Stimulated activated naive CD8-positive, alpha-beta T cell treated with anti-CD3 and anti-CD28 coated beads, Interleukin-15, amount 100 ng/mL, for 72 hours (primary cell): ENCODE data around the gene MET.
"Not testable (repeated sequence)": the region's sequence is repeated elsewhere in the genome, so short reads cannot be mapped to it uniquely, and the experiment has no call there.

Experiments
- ATAC-seq: fragments of 150-1000 bp; cut with Tn5 transposase; 2 replicates; pipeline ENCODE4 v1.10.0; 2021; ENCODE audit warnings: mild to moderate bottlenecking, moderate library complexity
- DNase-seq, 2 donors: peaks; one replicate each; pipeline ENCODE4 v3.0.0; 2021 to 2022
- H3K27ac Mint-ChIP-seq, 2 donors: one replicate each; pipeline ENCODE4 v1.8.0; 2022; ENCODE audit warnings: mild to moderate bottlenecking in 2 of 2, mixed read lengths in 2 of 2, moderate library complexity in 2 of 2
- H3K27me3 Mint-ChIP-seq: one replicate; pipeline ENCODE4 v1.8.0; 2022; ENCODE audit warnings: mixed read lengths
- H3K4me1 Mint-ChIP-seq: one replicate; pipeline ENCODE4 v1.8.0; 2022; ENCODE audit warnings: mild to moderate bottlenecking, mixed read lengths
- H3K4me3 Mint-ChIP-seq, 2 donors: one replicate each; pipeline ENCODE4 v1.8.0; 2022; ENCODE audit warnings: mild to moderate bottlenecking in 2 of 2, mixed read lengths in 2 of 2, moderate library complexity in 1 of 2
- H3K9me3 Mint-ChIP-seq, 2 donors: one replicate each; pipeline ENCODE4 v1.8.0; 2022; ENCODE audit warnings: mixed read lengths in 2 of 2

The MET gene

DNA sequence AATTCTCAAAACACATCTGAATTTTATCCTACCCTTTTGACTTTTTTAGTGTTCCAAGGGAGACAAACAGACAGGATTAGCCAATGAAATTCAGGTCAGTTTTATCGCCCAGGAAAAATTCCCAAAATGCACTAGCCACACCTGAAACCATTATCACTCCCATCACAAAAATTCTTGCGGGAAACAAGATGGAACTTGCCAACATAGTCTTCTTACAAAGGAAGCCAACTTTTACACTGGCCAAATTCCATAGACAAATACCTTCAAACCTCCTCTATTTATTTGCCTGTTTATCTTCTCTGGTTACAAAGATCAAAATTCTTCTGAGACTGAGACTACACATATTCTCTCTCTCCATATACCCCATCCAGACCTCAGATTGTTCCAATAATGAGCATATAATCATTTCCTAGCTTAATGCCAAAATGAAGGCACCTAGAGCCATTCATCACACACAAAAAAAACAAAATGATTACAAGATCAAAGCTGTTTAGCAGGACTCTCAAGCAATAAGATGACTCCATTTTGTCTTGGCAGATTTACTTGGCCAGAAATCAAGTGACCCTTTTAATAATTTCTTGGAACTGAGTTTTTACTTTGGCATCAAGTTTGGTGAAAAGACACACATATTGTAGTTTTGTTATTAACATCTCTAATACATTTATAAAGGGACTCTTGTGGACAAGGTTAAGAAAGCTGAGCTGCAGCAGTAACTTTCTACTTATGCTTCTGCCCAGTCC is 30.2 kb downstream of the MET start:
- ATAC-seq (no peak), DNase-seq (no peak)
- H3K9me3 Mint-ChIP-seq: no peaks in the 10 kb centered on the region
- no peak overlapping the region for H3K4me3 Mint-ChIP-seq
- no peaks in the 10 kb centered on the region for H3K4me1 Mint-ChIP-seq
- H3K27ac Mint-ChIP-seq: no peak overlapping the region
- peaks cover 9% of the 10 kb centered on the region for H3K27me3 Mint-ChIP-seq

DNA sequence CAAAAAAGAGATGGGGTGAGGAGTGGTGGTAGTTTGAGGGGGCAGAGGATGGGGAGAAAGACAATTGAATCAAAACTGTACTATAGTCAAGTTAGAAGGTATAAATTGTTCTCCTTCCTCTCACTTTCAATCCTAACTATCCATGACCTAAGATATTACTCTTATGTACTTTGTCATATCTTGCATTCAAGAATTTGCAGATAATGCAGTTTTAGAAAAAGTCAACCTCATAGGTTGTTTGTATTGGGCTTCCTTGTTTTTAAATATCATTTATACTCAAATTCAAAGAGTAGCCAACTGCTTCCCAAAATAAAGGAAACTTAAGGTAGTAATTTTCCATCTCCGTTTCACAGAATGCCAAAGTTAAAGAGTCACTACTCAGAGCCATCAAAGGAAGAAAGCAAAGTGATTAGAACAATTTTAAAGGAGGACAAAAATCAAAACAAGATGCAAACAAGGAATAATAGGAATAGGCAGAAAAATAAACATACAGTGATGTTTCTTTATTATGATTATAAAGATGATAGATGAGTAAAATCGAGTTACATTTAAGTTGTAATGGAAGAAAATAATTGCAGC is 32.7 kb downstream of the MET start:
- peaks cover 9% of the 10 kb centered on the region for H3K27me3 Mint-ChIP-seq
- no peak for DNase-seq
- ATAC-seq: no peak
- H3K4me3 Mint-ChIP-seq: no peak overlapping the region
- no peak overlapping the region for H3K27ac Mint-ChIP-seq
- no peaks in the 10 kb centered on the region for H3K4me1 Mint-ChIP-seq
- no peaks in the 10 kb centered on the region for H3K9me3 Mint-ChIP-seq

DNA sequence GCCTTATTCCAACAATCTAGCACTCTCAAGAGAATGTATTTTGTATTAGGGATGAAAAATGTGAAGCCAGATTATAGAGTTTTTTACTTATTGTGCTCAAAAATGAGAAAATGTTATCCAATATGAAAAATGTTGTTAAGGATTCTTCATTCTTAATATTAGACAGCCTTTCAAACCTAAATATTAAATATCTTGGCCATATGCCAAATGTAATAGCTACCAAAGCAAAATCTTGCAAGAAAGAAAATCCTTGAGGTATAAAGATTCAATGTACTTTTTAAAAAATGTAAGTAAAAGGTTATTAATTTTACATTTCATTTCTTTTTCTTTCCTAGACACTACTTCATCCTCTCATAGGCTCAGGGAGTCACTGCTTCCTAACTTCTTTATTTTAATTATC is 33.4 kb downstream of the MET start:
- DNase-seq (no peak), ATAC-seq (no peak)
- no peak overlapping the region for H3K27ac Mint-ChIP-seq
- no peaks in the 10 kb centered on the region for H3K9me3 Mint-ChIP-seq
- peaks cover 9% of the 10 kb centered on the region for H3K27me3 Mint-ChIP-seq
- H3K4me1 Mint-ChIP-seq: no peaks in the 10 kb centered on the region
- H3K4me3 Mint-ChIP-seq: no peak overlapping the region

DNA sequence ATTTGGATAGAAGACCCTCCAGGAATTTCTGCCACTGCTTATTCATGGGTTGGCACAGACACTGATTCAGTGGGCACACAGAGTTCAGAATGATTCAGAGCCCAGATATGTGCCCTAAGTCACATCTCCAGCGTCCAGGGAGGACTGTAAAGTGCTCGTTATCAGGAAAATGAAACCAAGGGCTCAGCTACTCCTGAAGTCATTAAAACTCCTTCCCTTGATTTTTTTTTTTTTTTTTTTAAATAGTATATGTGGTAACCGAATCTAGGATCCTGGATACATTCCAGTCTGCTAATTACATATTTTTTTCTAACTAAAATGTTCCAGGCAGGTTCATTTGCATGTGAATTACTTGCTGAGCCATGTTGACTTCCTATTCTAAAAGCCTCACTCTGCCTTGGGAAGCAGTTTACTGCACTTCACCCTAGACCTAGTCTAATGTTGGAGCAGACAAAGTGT is 34.7 kb downstream of the MET start:
- H3K4me1 Mint-ChIP-seq: no peaks in the 10 kb centered on the region
- no peaks in the 10 kb centered on the region for H3K9me3 Mint-ChIP-seq
- H3K27ac Mint-ChIP-seq: no peak overlapping the region
- H3K4me3 Mint-ChIP-seq: no peak overlapping the region
- DNase-seq (no peak), ATAC-seq (no peak)
- H3K27me3 Mint-ChIP-seq: peaks cover 9% of the 10 kb centered on the region

DNA sequence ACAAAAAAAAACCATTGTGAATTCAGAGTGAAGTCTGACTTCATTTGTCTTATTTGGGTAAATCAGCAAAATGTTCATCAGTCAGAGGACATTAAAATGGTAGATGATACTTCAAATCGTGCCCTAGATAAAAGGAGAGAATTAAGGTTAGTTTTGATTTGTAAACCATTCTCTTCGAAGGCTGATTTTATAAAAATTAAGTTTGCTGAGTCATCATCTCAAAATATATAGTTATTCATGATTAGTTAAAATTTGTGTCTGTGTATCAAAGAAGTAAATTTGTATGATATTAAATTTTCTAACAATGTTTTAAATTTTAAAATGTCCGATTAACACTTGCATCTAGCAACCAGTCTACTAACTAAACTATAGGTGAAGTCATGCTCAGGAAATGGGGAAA is 35.3 kb downstream of the MET start:
- Mint-ChIP-seq H3K27me3 (peaks cover 9% of the 10 kb centered on the region), H3K4me1 (no peaks in the 10 kb centered on the region), H3K9me3 (no peaks in the 10 kb centered on the region), H3K4me3 (no peak overlapping the region), H3K27ac (no peak overlapping the region)
- DNase-seq (no peak), ATAC-seq (no peak)

DNA sequence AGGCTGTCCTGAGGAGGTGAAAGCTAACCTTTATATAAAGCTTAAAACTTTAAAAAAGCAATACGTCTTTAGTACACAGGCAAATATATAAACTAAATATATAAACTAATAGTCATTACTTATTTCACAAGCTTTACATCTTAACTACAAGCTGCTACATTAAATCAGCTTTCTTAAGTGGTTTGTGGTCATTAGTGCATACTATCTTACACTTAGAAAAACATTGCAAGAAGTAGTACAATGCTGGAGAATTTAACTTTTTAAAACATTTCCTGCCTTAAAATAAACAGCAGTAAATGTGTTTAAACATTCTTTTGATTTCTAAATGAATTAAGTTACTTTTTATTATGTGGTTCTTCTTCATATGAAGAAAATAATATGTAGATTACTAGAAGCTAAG is 36.3 kb downstream of the MET start:
- Mint-ChIP-seq H3K27ac (no peak overlapping the region), H3K9me3 (no peaks in the 10 kb centered on the region), H3K27me3 (peaks cover 9% of the 10 kb centered on the region), H3K4me1 (no peaks in the 10 kb centered on the region), H3K4me3 (no peak overlapping the region)
- no peak for ATAC-seq
- no peak for DNase-seq

DNA sequence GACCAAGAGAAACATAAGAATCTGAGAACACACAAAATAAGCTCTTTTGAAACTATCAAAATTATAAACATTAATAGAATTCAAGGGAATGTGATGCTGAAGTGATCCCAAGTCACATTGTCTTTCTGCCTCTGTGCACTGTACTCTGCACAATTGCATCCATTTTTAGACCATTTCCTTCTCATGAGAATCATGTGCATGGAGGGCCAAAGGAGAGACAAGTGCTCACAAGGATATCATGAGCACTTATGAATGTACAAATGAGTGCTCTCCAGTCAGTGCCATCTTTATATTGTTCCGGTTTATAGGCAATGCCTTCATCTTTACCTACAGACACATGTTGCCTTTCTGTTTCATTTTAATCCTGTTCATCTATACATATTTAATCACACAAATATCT is 36.9 kb downstream of the MET start:
- H3K27ac Mint-ChIP-seq: no peak overlapping the region
- DNase-seq: no peak
- no peak for ATAC-seq
- no peak overlapping the region for H3K4me3 Mint-ChIP-seq
- H3K9me3 Mint-ChIP-seq: no peaks in the 10 kb centered on the region
- no peaks in the 10 kb centered on the region for H3K4me1 Mint-ChIP-seq
- H3K27me3 Mint-ChIP-seq: peaks cover 9% of the 10 kb centered on the region

DNA sequence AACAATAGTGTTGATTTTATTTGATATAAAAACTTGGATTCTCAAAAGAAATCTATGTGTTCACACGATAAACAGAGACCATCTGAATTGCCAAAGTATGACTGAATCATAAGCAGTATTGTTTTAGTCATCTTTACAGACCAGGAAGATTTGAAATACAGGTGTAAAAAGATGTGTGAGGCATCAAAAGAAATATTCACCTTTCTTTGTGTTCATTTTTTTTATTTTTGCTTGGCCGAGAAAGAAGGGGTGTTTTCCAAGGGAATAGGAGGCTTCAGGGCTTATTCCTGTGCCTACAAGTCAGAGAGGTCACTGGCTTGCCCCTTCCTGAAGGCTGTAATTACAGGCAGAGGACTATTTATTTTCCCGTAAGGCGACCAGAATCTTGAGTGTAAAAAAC is 37.3 kb downstream of the MET start:
- Mint-ChIP-seq H3K27me3 (peaks cover 6% of the 10 kb centered on the region), H3K27ac (no peak overlapping the region), H3K9me3 (no peaks in the 10 kb centered on the region), H3K4me3 (no peak overlapping the region), H3K4me1 (no peaks in the 10 kb centered on the region)
- no peak for ATAC-seq
- DNase-seq: no peak

DNA sequence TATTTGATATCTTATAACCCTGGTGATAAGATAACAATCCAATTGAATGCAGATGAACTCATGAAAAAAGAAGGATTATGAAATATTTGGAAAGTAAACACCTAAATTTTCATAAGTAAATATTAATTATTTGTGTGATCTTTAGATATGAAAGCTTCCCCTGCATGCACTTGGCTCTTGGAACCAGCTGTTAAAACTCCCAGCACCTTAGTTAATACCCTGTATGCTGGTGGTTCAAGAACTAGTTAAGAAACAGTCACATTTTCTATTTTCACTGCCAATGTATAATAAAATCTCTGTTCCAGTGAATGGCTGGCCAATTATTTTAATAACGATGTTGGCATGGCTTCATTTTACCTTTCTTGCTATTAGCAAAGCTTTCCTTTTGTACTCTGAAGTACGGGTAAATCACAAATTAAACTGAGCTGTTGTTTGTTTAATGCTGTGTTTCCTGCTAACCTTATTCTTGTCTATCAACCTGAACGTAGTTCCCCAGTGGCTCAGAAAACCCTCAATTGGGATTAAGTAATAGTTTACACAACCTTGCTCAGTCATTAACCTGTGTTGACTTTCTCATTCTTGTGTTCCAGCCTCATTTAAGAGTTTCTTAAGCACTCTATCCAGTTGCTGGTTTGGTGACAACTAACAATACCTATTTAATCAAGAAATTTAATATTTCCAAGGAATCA is 38.9 kb downstream of the MET start:
- no peak for DNase-seq
- ATAC-seq: no peak
- no peaks in the 10 kb centered on the region for H3K4me1 Mint-ChIP-seq
- H3K27me3 Mint-ChIP-seq: peaks cover 7% of the 10 kb centered on the region
- no peaks in the 10 kb centered on the region for H3K9me3 Mint-ChIP-seq
- no peak overlapping the region for H3K27ac Mint-ChIP-seq
- no peak overlapping the region for H3K4me3 Mint-ChIP-seq

DNA sequence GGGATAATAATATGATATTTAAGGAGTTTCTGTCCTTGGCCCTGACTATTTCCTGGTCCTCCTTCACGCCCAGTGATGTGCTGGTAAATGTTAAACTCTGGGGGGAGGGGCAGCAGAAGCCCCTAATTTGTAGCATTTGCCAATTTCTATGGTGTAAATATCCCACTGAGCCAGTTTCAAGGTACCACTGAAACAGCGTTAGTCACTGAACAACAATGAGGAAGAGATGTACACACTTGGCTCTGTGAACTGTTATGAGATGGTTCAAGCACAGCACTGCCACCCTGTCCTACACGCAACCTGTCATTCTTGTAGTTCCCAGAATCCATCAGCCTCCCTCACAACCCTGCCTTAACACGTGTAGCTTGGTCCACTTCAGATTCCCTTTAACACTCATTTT is 39.8 kb downstream of the MET start:
- no peak for DNase-seq
- H3K4me3 Mint-ChIP-seq: no peak overlapping the region
- no peak overlapping the region for H3K27ac Mint-ChIP-seq
- no peaks in the 10 kb centered on the region for H3K4me1 Mint-ChIP-seq
- H3K27me3 Mint-ChIP-seq: peaks cover 9% of the 10 kb centered on the region
- no peak for ATAC-seq
- H3K9me3 Mint-ChIP-seq: no peaks in the 10 kb centered on the region

DNA sequence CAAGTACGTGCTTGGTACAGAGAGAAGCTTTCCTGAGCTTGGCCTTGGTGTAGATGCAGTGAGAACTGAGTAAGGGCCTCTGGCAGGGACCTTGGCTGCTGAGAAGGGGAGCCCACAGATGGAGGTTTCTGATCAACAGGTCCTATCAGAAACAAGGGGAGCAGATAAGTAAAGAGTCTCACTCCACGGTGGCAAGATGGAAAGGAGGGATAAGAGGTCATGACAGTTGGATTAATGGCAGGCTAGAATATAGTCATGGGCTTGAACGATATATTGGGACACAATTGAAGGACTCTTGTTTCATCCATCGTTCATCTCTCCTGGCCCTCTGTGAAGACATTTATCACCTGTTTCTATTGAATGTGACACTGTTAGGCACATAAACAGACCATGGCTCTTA is 41.5 kb downstream of the MET start:
- Mint-ChIP-seq H3K9me3 (no peaks in the 10 kb centered on the region), H3K27me3 (peaks cover 9% of the 10 kb centered on the region)
- ATAC-seq: no peak

DNA sequence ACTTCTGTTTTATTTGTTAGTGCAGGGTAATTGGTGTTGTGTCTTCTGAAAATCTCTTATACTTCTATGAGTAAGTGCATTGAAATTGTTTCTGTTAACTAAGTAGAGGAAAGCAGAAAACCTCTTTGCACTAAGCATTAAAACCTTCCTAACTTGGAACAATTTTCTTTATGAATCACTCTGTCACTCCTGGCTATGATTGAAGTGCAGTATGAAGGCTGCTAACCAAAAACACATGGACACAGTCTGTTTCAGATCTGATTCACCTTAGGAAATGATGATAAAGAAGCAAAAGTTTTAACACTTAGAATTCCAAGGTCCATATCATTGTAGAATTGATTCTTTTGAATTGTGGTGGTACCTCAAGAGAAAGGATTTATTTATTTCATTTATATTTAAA is 41.9 kb downstream of the MET start:
- no peak for DNase-seq

More for the DNA sequence above, 41.5 kb downstream of the MET start:
- DNase-seq: no peak
- H3K4me3 Mint-ChIP-seq: no peak overlapping the region
- H3K4me1 Mint-ChIP-seq: no peaks in the 10 kb centered on the region
- H3K27ac Mint-ChIP-seq: no peak overlapping the region

DNA sequence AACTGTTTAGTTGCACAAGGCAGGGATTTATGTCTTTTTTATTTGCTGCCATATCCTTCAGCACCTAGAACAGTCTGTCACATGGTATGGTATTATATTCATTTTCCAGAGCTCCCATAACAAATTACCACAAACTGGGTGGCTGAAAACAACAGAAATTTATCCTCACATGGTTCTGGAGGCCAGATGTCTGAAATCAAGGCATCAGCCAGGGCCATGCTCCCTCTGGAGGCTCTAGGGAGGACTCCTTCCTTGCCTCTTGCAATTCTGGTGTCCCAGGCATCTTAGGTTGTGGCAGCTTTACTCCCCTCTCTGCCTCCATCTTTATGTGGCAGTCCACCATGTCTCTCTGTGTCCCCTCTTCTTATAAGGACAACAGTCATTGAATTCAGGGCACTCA is 43.1 kb downstream of the MET start:
- no peaks in the 10 kb centered on the region for H3K4me1 Mint-ChIP-seq

More for the DNA sequence above, 41.9 kb downstream of the MET start:
- Mint-ChIP-seq H3K4me3 (no peak overlapping the region), H3K27me3 (peaks cover 9% of the 10 kb centered on the region), H3K9me3 (no peaks in the 10 kb centered on the region), H3K27ac (no peak overlapping the region), H3K4me1 (no peaks in the 10 kb centered on the region)
- ATAC-seq: no peak

DNA sequence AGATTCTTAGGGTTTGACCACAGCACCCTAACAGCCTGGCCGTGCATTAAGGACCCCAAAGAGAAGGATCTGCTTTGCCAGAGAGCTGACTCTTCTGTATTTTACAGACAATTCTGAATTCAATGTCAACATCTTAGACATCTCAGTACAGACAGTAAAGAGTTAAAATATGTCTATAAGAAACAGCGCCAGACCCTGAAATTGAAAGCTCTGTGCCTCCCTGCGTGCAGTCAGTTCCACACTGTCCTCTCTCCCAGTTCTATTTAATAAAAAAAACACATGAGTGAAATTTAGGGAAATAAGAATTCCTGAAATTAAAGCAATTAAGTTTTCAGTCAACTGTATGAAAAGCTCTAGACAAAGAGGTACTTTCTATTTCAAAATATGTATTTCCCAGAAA is 45.1 kb downstream of the MET start:
- ATAC-seq: peak; percentile 5
- no peaks in the 10 kb centered on the region for H3K4me1 Mint-ChIP-seq
- DNase-seq: no peak
- H3K27me3 Mint-ChIP-seq: peaks cover 9% of the 10 kb centered on the region
- no peak overlapping the region for H3K27ac Mint-ChIP-seq
- no peaks in the 10 kb centered on the region for H3K9me3 Mint-ChIP-seq
- H3K4me3 Mint-ChIP-seq: no peak overlapping the region

More for the DNA sequence above, 43.1 kb downstream of the MET start:
- Mint-ChIP-seq H3K9me3 (no peaks in the 10 kb centered on the region), H3K27ac (no peak overlapping the region), H3K27me3 (peaks cover 9% of the 10 kb centered on the region), H3K4me3 (no peak overlapping the region)
- ATAC-seq (no peak), DNase-seq (no peak)

DNA sequence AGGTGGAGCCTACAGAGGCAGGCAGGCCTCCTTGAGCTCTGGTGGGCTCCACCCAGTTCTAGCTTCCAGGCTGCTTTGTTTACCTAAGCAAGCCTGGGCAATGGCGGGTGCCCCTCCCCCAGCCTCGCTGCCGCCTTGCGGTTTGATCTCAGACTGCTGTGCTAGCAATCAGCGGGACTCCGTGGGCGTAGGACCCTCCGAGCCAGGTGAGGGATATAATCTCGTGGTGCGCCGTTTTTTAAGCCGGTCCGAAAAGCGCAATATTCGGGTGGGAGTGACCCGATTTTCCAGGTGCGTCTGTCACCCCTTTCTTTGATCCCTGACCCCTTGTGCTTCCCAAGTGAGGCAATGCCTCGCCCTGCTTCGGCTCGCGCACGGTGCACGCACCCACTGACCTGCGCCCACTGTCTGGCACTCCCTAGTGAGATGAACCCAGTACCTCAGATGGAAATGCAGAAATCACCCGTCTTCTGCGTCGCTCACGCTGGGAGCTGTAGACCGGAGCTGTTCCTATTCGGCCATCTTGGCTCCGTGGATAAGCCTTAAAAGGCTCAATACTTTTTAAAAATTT is 52.0 kb downstream of the MET start:
- H3K4me1 Mint-ChIP-seq, H3K9me3 Mint-ChIP-seq, H3K27ac Mint-ChIP-seq, H3K4me3 Mint-ChIP-seq, DNase-seq, ATAC-seq: not testable (repeated sequence)
- peaks cover 16% of the 10 kb centered on the region for H3K27me3 Mint-ChIP-seq
